Peyer's patch (tissue), 4 donors: ENCODE results near the gene MT1M. TPM values are rescaled to one million over a fixed set of nuclear protein-coding genes. Genes with fewer than 3 reads are reported as not detected.

Source experiments
- DNase-seq, 3 donors: peaks; one replicate each; pipeline ENCODE4 v3.0.0-alpha.2; 2017 to 2019
- H3K27ac ChIP-seq, 4 donors: fragments of 200-600 bp; sonication (generic); one replicate each; pipeline ENCODE4 v1.5.1; 2016 to 2019
- H3K27me3 ChIP-seq, 2 donors: fragments of 200-600 bp; sonication (generic); one replicate each; pipeline ENCODE4 v1.5.1; 2019
- H3K36me3 ChIP-seq, 3 donors: fragments of 200-600 bp; sonication (generic); one replicate each; pipeline ENCODE4 v1.5.1; 2016 to 2019
- H3K4me1 ChIP-seq, 4 donors: fragments of 200-600 bp; sonication (generic); one replicate each; pipeline ENCODE4 v1.5.1; 2016 to 2019
- H3K4me3 ChIP-seq, 4 donors: fragments of 200-600 bp; sonication (generic); 1 replicate in 3 of 4; 2 replicates in 1 of 4; pipeline ENCODE4 v1.5.1; 2016 to 2019; ENCODE audit warnings: mild to moderate bottlenecking in 1 of 4
- H3K9me3 ChIP-seq, 4 donors: fragments of 200-600 bp; sonication (generic); one replicate each; pipeline ENCODE4 v1.5.1; 2016 to 2019; ENCODE audit warnings: mild to moderate bottlenecking in 1 of 4
- CTCF ChIP-seq, 6 experiments: fragments of 450-650 bp in 4 of 6; fragments of 200-600 bp in 2 of 6; sonication (generic) in 1 of 6; IDR thresholded peaks; one replicate each; pipeline ENCODE4 v1.5.1; 2017 to 2019; ENCODE audit warnings: antibody characterized with exemption in 6 of 6, mild to moderate bottlenecking in 3 of 6, moderate library complexity in 1 of 6
- POLR2A ChIP-seq, 2 donors: fragments of 450-650 bp; IDR thresholded peaks; one replicate each; pipeline ENCODE4 v1.5.1; 2017; ENCODE audit warnings: antibody characterized with exemption in 2 of 2, mild to moderate bottlenecking in 2 of 2, moderate library complexity in 2 of 2
- total RNA-seq, 4 donors: library from RNA; depleted of rRNA; stranded (reverse); fragments of >200 nt; gene quantifications; one replicate each; pipeline ENCODE4 v1.1.0, GENCODE V29; 2016

The MT1M gene
- total RNA-seq, 4 donors from 2014 or later = 3.5 to 252 (median 11.3) TPM

GRCh38 chr16:56601325-56601724 is 31.1 kb upstream of the MT1M start:
- Histone ChIP-seq H3K36me3 (no peaks in the 10 kb centered on the region), H3K9me3 (no peaks in the 10 kb centered on the region), H3K4me1 (no peaks in the 10 kb centered on the region), H3K27ac (no peak overlapping the region), H3K4me3 (no peak overlapping the region), H3K27me3 (no peaks in the 10 kb centered on the region)
- DNase-seq = no peak
- no peak for TF ChIP-seq POLR2A (IDR thresholded peaks at IDR 0.05)
- TF ChIP-seq CTCF (IDR thresholded peaks at IDR 0.05) = no peak

GRCh38 chr16:56603589-56603988 is 28.9 kb upstream of the MT1M start:
- TF ChIP-seq POLR2A (IDR thresholded peaks at IDR 0.05) (no peak), CTCF (IDR thresholded peaks at IDR 0.05) (peak in 5 of 6 experiments; percentile 14 to 69 (median 60))

GRCh38 chr16:56604966-56605365 is 27.5 kb upstream of the MT1M start:
- Histone ChIP-seq H3K9me3 (no peaks in the 10 kb centered on the region), H3K4me3 (no peak overlapping the region), H3K4me1 (peaks cover 0 to 7% (median 4%) of the 10 kb centered on the region in 4 donors), H3K27me3 (no peaks in the 10 kb centered on the region), H3K27ac (peak overlapping the region in 1 of 4 donors; percentile 93), H3K36me3 (no peaks in the 10 kb centered on the region)
- no peak for DNase-seq
- no peak for TF ChIP-seq CTCF (IDR thresholded peaks at IDR 0.05)
- TF ChIP-seq POLR2A (IDR thresholded peaks at IDR 0.05) = no peak

More at GRCh38 chr16:56603589-56603988, 28.9 kb upstream of the MT1M start:
- Histone ChIP-seq H3K27ac (no peak overlapping the region), H3K4me3 (no peak overlapping the region), H3K36me3 (no peaks in the 10 kb centered on the region), H3K9me3 (no peaks in the 10 kb centered on the region), H3K27me3 (no peaks in the 10 kb centered on the region), H3K4me1 (peaks cover 0 to 6% (median 1%) of the 10 kb centered on the region in 4 donors)
- DNase-seq = peak in 1 of 3 donors; percentile 71

GRCh38 chr16:56605475-56605874 is 27.0 kb upstream of the MT1M start:
- H3K9me3 ChIP-seq = no peaks in the 10 kb centered on the region
- H3K4me1 ChIP-seq = peaks cover 0 to 12% (median 6%) of the 10 kb centered on the region in 4 donors
- H3K27ac ChIP-seq = peak overlapping the region; percentile 75 to 93 (median 84)
- TF ChIP-seq POLR2A (IDR thresholded peaks at IDR 0.05) (no peak), CTCF (IDR thresholded peaks at IDR 0.05) (no peak)
- H3K27me3 ChIP-seq = no peaks in the 10 kb centered on the region
- DNase-seq = no peak
- H3K36me3 ChIP-seq = no peaks in the 10 kb centered on the region
- H3K4me3 ChIP-seq = no peak overlapping the region

GRCh38 chr16:56606071-56606475 is 26.4 kb upstream of the MT1M start:
- peak overlapping the region; percentile 75 to 93 (median 84) for H3K27ac ChIP-seq
- no peak overlapping the region for H3K4me3 ChIP-seq
- H3K36me3 ChIP-seq = no peaks in the 10 kb centered on the region
- H3K4me1 ChIP-seq = peaks cover 0 to 14% (median 7%) of the 10 kb centered on the region in 4 donors
- TF ChIP-seq CTCF (IDR thresholded peaks at IDR 0.05) (no peak), POLR2A (IDR thresholded peaks at IDR 0.05) (no peak)
- peak in 1 of 3 donors; percentile 62 for DNase-seq
- H3K9me3 ChIP-seq = no peaks in the 10 kb centered on the region
- H3K27me3 ChIP-seq = no peaks in the 10 kb centered on the region
